RWPE1 (cell line): Measurements from ENCODE around the gene TLCD3B.
A peak's percentile ranks its signal among the peaks of the same experiment; 100 is the strongest.

ENCODE experiments used
- CTCF ChIA-PET: fragments of 350-600 bp; sonication (Branson Sonifier 250); formaldehyde crosslinking; extraction: SDS; loops from one replicate; lab custom pipeline; 2021; lab: Yijun Ruan, JAX
- POLR2A ChIA-PET: fragments of 400-600 bp; formaldehyde crosslinking; extraction: SDS; loops from one replicate; lab custom pipeline; 2020; ENCODE audit warnings: antibody characterized with exemption; ENCODE audit not compliant: low non-redundant PET; lab: Yijun Ruan, JAX
- DNase-seq: peaks from one replicate; pipeline ENCODE4 v3.0.0; 2012; ENCODE audit warnings: low spot score
- H3K27ac ChIP-seq: fragments of 450-650 bp; 2 replicates; pipeline ENCODE4 v1.5.1; 2017
- TF ChIP-seq, protein P1 (sequence below): fragments of 450-650 bp; conservative IDR thresholded peaks from 2 replicates; pipeline ENCODE4 v1.5.1; 2017; ENCODE audit warnings: low read depth, mild to moderate bottlenecking

TLCD3B gene

DNA sequence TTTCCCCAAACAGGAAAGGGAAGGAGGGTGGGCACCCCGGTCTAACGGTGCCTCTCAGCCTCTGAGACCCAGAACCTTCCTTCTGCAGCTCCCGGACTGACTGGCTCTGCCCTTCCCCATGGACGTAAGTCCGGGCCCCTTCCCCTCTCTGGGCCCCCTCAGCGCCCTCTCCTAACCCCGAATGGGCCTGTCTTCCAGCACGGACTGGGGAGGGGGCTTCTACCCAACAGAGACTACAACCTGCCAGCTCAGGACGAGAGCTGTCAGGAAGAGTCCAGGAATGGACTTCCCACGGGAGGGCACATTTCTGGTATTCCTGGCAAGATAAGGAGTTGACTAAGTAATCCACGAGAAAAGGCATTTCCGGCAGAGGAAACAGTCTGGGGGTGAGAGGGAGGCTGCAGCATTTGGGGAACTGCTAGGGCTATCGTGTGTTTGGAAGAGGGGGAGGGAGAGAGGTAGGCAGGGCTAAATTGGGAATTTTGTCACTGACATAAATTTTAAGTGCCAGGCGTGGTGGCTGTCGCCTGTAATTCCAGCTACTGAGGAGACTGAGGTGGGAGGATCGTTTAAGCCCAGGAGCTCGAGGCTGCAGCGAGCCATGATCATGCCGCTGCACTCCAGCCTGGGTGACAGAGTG, 22.4 kb upstream of the TLCD3B start:
- POLR2A ChIA-PET, result interaction anchor here (0.5 to 2.1 kb wide), 2 partner anchors 14 to 21 kb away, joined by 8 read pairs; no protein-coding TSS in a partner anchor
- H3K27ac ChIP-seq, result peak overlapping the region; percentile 90
- TF ChIP-seq, protein P1, sequence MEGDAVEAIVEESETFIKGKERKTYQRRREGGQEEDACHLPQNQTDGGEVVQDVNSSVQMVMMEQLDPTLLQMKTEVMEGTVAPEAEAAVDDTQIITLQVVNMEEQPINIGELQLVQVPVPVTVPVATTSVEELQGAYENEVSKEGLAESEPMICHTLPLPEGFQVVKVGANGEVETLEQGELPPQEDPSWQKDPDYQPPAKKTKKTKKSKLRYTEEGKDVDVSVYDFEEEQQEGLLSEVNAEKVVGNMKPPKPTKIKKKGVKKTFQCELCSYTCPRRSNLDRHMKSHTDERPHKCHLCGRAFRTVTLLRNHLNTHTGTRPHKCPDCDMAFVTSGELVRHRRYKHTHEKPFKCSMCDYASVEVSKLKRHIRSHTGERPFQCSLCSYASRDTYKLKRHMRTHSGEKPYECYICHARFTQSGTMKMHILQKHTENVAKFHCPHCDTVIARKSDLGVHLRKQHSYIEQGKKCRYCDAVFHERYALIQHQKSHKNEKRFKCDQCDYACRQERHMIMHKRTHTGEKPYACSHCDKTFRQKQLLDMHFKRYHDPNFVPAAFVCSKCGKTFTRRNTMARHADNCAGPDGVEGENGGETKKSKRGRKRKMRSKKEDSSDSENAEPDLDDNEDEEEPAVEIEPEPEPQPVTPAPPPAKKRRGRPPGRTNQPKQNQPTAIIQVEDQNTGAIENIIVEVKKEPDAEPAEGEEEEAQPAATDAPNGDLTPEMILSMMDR, result no peak
- DNase-seq, result peak; percentile 70
- CTCF ChIA-PET, result interaction anchor here (0.7 to 0.9 kb wide), 2 partner anchors 21 to 22 kb away, joined by 4 read pairs; partner anchors contain the start of gene TLCD3B

DNA sequence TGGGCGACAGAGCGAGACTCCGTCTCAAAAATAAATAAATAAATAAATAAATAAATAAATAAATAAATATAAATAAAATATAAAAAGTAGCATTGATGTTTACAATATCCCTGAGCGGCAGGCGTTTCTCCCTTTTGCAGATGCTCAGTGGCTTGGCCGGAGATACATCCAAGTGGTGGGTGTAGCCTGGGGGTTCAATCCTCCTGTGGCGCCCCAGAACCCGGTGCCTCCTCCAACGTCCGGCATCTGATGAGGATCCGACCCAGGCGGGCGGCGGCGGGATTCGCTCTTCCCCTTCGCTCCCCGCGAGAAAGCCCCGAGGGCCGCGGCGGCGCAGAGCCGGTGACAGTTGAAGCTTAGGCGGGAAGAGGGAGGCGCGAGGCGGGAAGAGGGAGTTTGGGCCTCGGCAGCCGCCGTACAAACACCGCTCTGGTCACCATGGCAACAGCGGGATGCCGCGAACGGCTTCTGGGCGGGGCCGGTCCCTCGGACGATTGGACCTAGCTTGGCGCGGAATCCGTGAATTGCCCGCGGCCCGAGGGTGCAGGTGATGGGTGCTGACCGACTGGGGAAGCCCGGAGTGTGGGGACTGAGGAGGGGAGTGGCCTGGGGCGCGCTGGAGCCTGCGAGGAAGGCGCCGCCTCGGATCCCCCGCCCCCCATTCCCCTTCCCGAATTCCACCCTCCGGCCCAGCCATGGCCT, 21.8 kb upstream of the TLCD3B start:
- DNase-seq, result peak; percentile 95
- peak overlapping the region; percentile 90 for H3K27ac ChIP-seq
- TF ChIP-seq, protein P1, result no peak
- ChIA-PET POLR2A (interaction anchor here (0.5 to 2.1 kb wide), 2 partner anchors 14 to 21 kb away, joined by 8 read pairs; no protein-coding TSS in a partner anchor), CTCF (interaction anchor here (0.7 to 0.9 kb wide), 2 partner anchors 20 to 22 kb away, joined by 4 read pairs; partner anchors contain the start of gene TLCD3B)

DNA sequence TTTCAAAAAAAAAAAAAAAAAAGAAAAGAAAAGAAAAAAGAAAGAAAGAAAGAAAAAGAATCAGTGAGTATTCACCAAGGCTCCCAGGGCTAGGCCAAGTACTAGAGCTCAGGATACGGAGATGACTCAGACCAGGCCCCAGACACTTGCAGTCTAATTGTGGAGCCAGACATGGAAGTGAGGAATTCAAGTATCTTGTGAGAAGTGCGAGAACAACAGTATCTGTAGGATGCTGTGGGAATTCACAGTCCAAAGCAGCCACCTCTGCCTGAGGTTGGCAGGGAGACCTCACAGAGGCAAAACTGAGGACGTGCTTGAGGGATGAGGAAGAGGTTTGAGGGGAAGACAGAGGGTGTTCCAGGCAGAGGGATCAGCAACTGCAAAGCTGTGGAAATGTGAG, 20.4 kb upstream of the TLCD3B start:
- POLR2A ChIA-PET, result interaction anchor here (0.6 kb wide), 2 partner anchors 30 to 212 kb away, joined by 3 to 6 read pairs; no protein-coding TSS in a partner anchor
- TF ChIP-seq, protein P1, result no peak
- peak overlapping the region; percentile 90 for H3K27ac ChIP-seq
- peak; percentile 52 for DNase-seq
- CTCF ChIA-PET, result no interaction called here

DNA sequence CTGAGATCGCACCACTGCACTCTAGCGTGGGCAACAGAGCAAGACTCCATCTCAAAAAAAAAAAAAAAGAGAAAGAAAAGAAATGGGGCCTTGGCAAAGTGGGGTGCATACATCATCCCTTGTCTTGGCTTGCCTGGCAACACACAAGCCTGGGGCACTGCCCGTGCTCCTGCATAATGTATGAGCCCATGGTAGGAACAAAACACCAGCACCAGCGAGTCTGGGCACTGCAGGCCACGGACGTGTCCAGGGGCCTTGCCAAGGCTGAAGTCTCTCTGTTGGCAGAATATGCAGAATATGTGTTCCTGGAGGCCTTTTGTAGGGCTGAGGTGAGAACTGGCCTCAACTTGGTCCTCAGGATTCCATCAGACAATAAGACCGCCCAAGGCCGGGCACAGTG, 18.8 kb upstream of the TLCD3B start:
- CTCF ChIA-PET, result no interaction called here
- H3K27ac ChIP-seq, result peak overlapping the region; percentile 39
- no peak for DNase-seq
- TF ChIP-seq, protein P1, result no peak
- POLR2A ChIA-PET, result no interaction called here

DNA sequence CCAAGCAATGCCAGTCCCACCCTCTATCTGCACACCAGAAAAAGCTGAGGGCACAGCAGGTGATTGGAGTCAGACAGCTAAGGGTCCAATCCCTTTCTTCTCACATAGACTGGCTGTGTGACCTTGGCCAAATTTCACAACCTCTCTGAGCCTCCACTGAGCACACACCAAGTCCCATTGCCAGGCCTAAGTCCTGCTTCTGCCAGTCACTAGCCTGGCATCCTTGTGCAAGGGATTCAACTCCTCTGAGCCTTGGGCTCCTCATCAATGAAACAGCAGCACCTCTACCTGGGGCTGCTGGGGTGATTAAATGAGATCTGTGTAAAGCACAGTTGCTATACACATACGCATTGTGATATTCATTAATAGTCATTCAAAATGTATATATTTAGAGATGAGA, 15.5 kb upstream of the TLCD3B start:
- POLR2A ChIA-PET, result no interaction called here
- H3K27ac ChIP-seq, result no peak overlapping the region
- DNase-seq, result no peak
- CTCF ChIA-PET, result interaction anchor here (0.6 kb wide), 2 partner anchors 8 to 197 kb away, joined by 3 read pairs; no protein-coding TSS in a partner anchor
- TF ChIP-seq, protein P1, result no peak

DNA sequence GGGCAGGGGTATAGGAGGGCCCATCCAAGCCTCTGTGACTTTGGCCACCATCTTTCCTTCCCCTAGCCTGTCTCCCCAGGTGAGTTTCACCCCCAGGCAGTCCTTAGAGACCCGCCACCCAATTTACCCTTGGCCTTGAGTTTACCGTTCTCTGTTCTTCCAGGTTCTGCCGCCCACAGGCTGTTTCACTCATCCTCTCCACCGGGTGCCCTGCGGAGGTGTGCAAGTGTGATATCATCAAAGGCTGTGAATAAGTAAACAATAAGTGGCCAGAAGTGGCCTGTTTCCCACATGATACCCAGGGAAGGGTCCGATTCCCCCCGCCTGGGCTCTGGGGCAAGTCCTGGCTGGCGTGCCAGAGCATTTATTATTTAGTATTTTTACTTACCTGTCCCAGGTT, 15.1 kb upstream of the TLCD3B start:
- ChIA-PET CTCF (no interaction called here), POLR2A (no interaction called here)
- no peak overlapping the region for H3K27ac ChIP-seq
- DNase-seq, result no peak
- TF ChIP-seq, protein P1, result no peak
